Fibroblast of skin of back (primary cell): Measurements from ENCODE around the gene SSBP2.
"Not testable (repeated sequence)": the region's sequence is repeated elsewhere in the genome, so short reads cannot be mapped to it uniquely, and the experiment has no call there.

ENCODE experiments used
- DNase-seq: peaks from one replicate; pipeline ENCODE4 v3.0.0-alpha.2; 2013

The SSBP2 gene

GRCh38 chr5:81726297-81726696, 24.6 kb downstream of the SSBP2 start:
- no peak for DNase-seq

- DNase-seq: no peak
Measured at GRCh38 chr5:81724571-81724970, 26.3 kb downstream of the SSBP2 start.

- DNase-seq: no peak
Measured at GRCh38 chr5:81724108-81724507, 26.8 kb downstream of the SSBP2 start.

GRCh38 chr5:81721049-81721448, 29.8 kb downstream of the SSBP2 start:
- DNase-seq: no peak

GRCh38 chr5:81719743-81720345, 31.1 kb downstream of the SSBP2 start:
- no peak for DNase-seq

- DNase-seq: no peak
Measured at GRCh38 chr5:81718300-81718699, 32.6 kb downstream of the SSBP2 start.

- DNase-seq: peak; percentile 70
Measured at GRCh38 chr5:81717860-81718259, 33.0 kb downstream of the SSBP2 start.

GRCh38 chr5:81717226-81717625, 33.7 kb downstream of the SSBP2 start:
- peak; percentile 74 for DNase-seq

- not testable (repeated sequence) for DNase-seq
Measured at GRCh38 chr5:81714076-81714475, 36.8 kb downstream of the SSBP2 start.

- DNase-seq: no peak
Measured at GRCh38 chr5:81708889-81709288, 42.0 kb downstream of the SSBP2 start.

- no peak for DNase-seq
Measured at GRCh38 chr5:81703840-81704239, 47.1 kb downstream of the SSBP2 start.

- no peak for DNase-seq
Measured at GRCh38 chr5:81700166-81700565, 50.7 kb downstream of the SSBP2 start.

- DNase-seq: peak; percentile 28
Measured at GRCh38 chr5:81698813-81699212, 52.1 kb downstream of the SSBP2 start.

GRCh38 chr5:81696418-81697397, 54.2 kb downstream of the SSBP2 start:
- DNase-seq: no peak

GRCh38 chr5:81694726-81695125, 56.2 kb downstream of the SSBP2 start:
- no peak for DNase-seq

GRCh38 chr5:81688215-81688614, 62.7 kb downstream of the SSBP2 start:
- no peak for DNase-seq

- DNase-seq: no peak
Measured at GRCh38 chr5:81687292-81687691, 63.6 kb downstream of the SSBP2 start.

- no peak for DNase-seq
Measured at GRCh38 chr5:81685471-81685870, 65.4 kb downstream of the SSBP2 start.

- DNase-seq: no peak
Measured at GRCh38 chr5:81679885-81680284, 71.0 kb downstream of the SSBP2 start.

- DNase-seq: no peak
Measured at GRCh38 chr5:81675420-81675819, 75.5 kb downstream of the SSBP2 start.

GRCh38 chr5:81665795-81666194, 85.1 kb downstream of the SSBP2 start:
- DNase-seq: no peak

GRCh38 chr5:81660624-81661023, 90.3 kb downstream of the SSBP2 start:
- DNase-seq: not testable (repeated sequence)

- peak; percentile 6 for DNase-seq
Measured at GRCh38 chr5:81657386-81657785, 93.5 kb downstream of the SSBP2 start.

GRCh38 chr5:81656783-81657182, 94.1 kb downstream of the SSBP2 start:
- no peak for DNase-seq
